PC-9 (cell line): ENCODE data around the gene CNBD2.

ENCODE experiments used
- EZH2 ChIP-seq: fragments of 200-600 bp; sonication (generic); IDR thresholded peaks from 2 replicates; pipeline ENCODE4 v1.8.0; 2017; ENCODE audit warnings: antibody characterized with exemption, low read depth
- TF ChIP-seq, protein P1 (sequence below): fragments of 200-600 bp; sonication (generic); conservative IDR thresholded peaks from 2 replicates; pipeline ENCODE4 v1.6.1; 2017; ENCODE audit warnings: mixed run types, antibody characterized with exemption, mild to moderate bottlenecking, moderate library complexity

DNA sequence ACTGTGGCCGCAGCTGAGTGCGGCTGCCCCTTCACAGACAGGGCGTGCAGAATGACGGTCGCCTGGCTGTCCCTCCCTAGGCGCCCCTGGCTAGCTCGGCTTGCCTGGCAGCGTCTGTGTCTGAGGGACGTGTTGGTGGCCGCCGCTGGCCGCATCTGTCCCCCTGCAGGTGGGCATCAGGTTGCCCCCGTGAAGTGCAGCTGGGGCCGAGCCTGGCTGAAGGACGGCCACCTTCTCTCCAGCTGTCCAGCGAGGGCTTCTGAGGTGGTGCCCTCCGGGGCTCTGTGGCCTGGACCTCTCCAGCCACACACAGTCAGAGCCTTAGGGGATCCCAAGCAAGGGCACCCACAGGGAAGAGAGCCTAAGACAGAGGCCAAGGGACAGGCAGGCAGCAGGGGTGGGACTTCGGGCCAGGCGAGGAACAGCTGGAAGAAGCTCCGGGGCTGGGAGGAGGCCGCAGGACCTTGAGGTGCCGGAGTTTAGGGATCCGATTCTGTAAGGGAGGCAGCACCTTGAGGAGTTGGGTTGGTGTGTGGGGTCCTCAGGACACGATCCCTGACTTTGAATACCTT lies 97.1 kb downstream of the CNBD2 start:
- TF ChIP-seq, protein P1, sequence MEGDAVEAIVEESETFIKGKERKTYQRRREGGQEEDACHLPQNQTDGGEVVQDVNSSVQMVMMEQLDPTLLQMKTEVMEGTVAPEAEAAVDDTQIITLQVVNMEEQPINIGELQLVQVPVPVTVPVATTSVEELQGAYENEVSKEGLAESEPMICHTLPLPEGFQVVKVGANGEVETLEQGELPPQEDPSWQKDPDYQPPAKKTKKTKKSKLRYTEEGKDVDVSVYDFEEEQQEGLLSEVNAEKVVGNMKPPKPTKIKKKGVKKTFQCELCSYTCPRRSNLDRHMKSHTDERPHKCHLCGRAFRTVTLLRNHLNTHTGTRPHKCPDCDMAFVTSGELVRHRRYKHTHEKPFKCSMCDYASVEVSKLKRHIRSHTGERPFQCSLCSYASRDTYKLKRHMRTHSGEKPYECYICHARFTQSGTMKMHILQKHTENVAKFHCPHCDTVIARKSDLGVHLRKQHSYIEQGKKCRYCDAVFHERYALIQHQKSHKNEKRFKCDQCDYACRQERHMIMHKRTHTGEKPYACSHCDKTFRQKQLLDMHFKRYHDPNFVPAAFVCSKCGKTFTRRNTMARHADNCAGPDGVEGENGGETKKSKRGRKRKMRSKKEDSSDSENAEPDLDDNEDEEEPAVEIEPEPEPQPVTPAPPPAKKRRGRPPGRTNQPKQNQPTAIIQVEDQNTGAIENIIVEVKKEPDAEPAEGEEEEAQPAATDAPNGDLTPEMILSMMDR: no peak
- TF ChIP-seq EZH2: no peak
